Fibroblast of lung (primary cell): ENCODE measurements around the gene PRDX5.

Source experiments
- CTCF ChIP-seq, 2 donors: IDR thresholded peaks in 1 of 2; conservative IDR thresholded peaks in 1 of 2; 1 replicate in 1 of 2; 2 replicates in 1 of 2; pipeline ENCODE4 v1.5.1; 2011 to 2012; ENCODE audit warnings: low read length in 2 of 2, control low read depth in 1 of 2, inconsistent platforms in 1 of 2, low read depth in 1 of 2, mild to moderate bottlenecking in 1 of 2
- EZH2 ChIP-seq: IDR thresholded peaks from 2 replicates; pipeline ENCODE4 v1.5.1; 2012; ENCODE audit warnings: low read length, control low read depth, mild to moderate bottlenecking; ENCODE audit errors: missing control alignments

DNA sequence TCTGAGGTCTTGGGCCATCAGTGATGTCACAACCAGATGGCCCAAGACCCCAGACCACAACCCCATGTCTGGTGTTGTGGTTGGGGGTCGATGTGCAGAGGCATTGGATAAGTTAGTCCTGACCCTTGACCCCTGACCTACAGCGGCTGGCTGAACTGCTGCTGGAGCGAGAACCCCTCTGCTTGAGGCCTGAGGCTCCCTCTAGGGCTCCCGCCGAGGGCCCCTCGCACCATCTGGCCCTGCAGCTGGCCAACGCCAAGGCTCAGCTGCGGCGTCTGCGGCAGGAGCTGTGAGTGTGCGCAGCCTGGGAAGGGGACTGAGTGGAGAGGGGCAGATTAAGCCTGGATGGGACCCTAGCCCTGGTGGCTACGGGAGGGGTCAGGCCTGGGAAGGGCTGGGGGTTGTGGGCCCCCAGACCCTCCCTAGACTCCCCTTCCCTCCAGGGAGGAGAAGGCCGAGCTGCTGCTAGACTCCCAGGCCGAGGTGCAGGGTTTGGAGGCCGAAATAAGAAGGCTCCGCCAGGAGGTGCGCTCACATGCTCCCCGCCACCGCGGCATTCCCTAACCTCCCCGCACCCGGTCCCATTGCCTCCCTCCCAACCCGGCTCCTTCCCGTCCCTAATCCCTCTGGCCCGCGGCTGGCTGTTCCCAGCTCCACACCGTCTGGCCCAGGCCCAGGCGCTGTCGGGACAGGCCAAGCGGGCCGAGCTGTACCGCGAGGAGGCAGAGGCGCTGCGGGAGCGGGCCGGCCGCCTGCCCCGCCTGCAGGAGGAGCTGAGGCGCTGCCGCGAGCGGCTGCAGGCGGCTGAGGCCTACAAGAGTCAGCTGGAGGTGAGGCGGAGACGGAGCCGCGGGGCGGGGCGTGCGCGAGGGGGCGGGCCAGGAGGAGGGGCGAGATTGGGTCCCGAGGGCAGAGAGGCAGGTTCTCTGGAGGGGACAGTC lies 24.2 kb downstream of the PRDX5 start:
- peak; percentile 9 to 35 for TF ChIP-seq CTCF (conservative IDR thresholded peaks at IDR 0.05 in 1 of 2, IDR thresholded peaks at IDR 0.05 in 1 of 2; ENCODE audit: low read depth in 1 of 2, low read length in 2 of 2)
- no peak for TF ChIP-seq EZH2
